Measurements from ENCODE around the gene DYNC1H1.
"Not testable (repeated sequence)": the region's sequence is repeated elsewhere in the genome, so short reads cannot be mapped to it uniquely, and the experiment has no call there.

The DYNC1H1 gene

GRCh38 chr14:102064590-102064989, 100.2 kb downstream of the DYNC1H1 start:
- not testable (repeated sequence) for DNase-seq (ENCODE audit: low read depth)

DNA sequence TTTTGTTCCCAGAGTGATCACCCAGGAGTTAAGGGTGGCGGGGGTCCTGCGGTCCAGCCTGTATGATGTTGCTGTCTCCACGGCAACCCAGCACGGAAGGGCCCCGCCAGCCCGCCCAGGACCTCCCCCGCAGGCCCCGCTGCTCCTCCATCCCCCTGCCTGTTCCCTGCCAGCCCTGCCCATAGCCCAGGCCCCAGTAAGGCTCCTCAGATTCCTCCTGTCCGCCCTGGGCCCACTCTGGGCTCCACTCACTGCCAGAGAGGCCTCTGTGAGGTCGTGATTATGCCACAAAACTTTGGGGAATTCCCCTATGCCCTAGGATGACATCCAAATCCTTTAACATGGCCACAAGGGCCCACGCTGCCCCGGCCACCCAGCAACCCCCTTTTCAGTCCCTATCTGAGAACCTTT, 101.7 kb downstream of the DYNC1H1 start:
- no peak for DNase-seq (ENCODE audit: low read depth)

DNA sequence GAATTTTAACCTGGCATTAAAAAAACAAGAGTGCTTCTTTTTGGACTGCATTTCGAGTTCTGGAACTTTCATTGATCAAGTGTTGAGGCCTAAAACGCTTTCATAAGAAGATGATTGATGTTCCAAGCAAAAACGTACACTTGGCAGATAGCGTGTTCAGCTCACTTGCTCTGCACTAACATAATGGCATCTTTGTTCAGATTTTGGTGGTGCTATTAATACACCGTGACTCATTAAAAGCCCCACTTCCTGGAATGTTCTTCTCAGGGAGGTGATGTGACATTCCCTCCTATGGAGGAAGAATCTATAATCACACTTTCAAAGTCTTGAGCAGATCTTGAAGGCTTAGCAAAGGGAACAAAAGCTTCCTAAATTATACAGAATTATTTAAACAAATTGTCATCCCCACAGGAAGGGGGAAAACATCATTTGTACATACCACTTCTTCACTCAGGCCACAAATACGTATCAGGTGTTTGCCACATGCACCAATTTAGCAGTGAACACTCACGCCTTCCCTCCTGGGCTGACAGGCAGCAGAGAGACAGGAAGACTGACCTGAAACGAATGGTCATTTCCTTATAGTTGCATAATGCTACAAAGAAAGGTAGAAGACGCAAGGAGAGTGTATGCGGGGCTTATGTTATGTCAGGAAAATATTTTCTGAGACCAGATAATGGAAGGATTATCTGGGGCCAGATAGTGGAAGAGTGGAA, 107.1 kb downstream of the DYNC1H1 start:
- no peak for DNase-seq (ENCODE audit: low read depth)

- no peak for DNase-seq (ENCODE audit: low read depth)
Measured at GRCh38 chr14:102074415-102074964, 110.1 kb downstream of the DYNC1H1 start.

GRCh38 chr14:102075155-102075554, 110.8 kb downstream of the DYNC1H1 start:
- DNase-seq (ENCODE audit: low read depth), result no peak

- DNase-seq (ENCODE audit: low read depth), result no peak
Measured at GRCh38 chr14:102077382-102077709, 113.0 kb downstream of the DYNC1H1 start.

DNA sequence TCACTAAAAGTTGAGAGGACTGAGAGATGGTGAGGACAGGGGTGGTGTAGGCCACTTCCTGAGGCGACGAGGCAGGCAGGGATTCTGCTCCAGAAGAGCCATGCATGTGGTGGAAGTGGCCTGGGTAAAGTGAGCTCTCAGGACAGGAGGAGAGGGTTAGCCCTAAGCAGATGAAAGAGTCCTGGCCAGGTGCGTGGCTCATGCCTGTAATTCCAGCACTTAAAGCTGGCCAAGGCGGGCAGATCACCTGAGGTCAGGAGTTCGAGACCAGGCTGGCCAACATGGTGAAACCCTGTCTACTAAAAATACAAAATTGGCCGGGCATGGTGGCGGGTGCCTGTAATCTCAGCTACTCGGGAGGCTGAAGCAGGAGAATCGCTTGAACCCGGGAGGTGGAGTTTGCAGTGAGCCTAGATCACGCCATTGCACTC, 114.0 kb downstream of the DYNC1H1 start:
- not testable (repeated sequence) for DNase-seq (ENCODE audit: low read depth)

- DNase-seq (ENCODE audit: low read depth), result no peak
Measured at GRCh38 chr14:102078831-102079699, 114.7 kb downstream of the DYNC1H1 start.

DNA sequence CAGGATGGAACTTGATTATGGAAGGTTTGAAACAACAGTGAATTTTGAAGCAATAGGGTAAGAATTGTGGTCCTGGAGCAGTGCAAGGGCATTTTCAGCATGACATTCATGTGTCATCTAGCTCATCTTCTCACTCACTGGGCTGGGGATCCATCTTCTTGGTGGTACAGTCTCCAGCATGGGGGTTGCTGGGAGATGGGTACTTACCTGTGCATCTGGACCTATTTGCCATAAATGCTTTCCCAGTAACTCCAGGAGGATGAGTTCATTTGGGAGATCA, 115.3 kb downstream of the DYNC1H1 start:
- no peak for DNase-seq (ENCODE audit: low read depth)

- no peak for DNase-seq (ENCODE audit: low read depth)
Measured at GRCh38 chr14:102080183-102081080, 116.1 kb downstream of the DYNC1H1 start.

DNA sequence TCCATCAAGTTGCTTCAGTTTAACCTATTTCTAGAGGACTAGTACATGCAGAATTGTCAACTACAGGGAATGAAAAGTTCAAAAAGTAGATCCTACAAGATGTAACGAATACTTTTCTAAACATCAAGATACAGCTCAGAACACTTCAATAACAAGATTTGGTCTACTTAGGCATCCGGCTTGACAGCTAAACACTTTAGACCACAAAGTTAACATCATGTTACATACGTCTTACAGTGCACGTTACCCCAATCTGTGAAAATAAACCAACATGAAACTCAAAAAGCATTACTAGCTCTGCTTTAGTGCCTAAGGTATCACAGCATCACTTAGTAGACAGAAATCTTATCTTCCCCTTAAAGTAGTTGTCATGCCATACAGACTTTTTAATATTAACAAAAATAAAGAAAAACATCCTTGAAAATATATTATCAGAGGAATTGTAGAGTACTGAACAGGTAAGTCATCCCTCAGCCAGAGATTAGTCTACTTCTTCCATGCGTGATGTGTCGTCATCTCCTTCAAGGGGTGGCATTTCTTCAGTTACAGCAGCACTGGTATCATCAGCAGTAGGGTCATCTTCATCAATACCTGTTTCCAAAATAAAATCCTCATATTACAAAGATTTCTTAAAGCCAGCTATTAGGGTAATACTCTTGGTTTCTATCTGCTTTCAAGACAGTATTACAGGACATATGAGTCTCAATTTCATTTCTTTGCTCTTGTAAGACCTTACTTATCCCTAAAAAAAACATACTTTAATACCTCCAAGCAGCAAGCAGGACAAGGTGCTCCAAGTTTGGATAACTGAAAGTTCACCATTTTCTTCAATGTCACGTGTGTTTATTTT, 117.1 kb downstream of the DYNC1H1 start:
- DNase-seq (ENCODE audit: low read depth), result no peak

DNA sequence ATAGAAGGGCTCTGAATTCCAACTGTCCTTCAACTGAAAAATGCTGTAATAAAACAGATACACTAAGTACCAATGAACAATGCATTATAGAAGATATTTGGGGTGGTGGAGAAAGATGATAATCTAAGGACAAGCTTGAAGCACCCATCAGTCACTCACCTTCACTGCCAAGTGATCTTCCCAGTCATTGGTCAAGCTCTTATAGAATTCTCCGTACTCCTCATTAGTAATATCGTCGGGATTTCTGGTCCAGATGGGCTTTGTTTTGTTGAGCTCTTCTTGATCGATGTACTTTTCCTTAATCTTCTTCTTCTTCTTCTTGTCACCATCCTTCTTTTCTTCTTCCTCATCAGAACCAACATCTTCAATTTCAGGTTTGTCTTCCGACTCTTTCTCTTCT, 120.1 kb downstream of the DYNC1H1 start:
- DNase-seq (ENCODE audit: low read depth), result not testable (repeated sequence)

DNA sequence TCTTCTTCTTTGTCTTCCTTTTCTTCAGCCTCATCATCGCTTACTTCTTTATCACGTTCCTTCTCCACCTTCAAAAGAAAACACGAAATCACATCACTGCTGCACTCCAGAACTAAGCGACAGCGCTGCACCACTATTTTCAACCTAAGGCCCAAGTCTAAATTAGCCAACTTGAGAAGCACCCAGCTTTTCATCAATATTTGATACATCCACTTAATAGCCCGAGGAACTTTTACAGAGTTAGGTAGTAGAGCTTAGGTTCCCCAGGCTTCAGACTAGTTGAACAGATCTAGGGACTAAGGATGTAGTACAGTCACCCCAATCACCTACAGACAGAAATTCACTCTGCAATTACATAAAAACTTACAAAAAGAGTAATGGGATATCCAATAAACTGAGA, 120.6 kb downstream of the DYNC1H1 start:
- no peak for DNase-seq (ENCODE audit: low read depth)

GRCh38 chr14:102085488-102085887, 121.1 kb downstream of the DYNC1H1 start:
- DNase-seq (ENCODE audit: low read depth), result no peak

DNA sequence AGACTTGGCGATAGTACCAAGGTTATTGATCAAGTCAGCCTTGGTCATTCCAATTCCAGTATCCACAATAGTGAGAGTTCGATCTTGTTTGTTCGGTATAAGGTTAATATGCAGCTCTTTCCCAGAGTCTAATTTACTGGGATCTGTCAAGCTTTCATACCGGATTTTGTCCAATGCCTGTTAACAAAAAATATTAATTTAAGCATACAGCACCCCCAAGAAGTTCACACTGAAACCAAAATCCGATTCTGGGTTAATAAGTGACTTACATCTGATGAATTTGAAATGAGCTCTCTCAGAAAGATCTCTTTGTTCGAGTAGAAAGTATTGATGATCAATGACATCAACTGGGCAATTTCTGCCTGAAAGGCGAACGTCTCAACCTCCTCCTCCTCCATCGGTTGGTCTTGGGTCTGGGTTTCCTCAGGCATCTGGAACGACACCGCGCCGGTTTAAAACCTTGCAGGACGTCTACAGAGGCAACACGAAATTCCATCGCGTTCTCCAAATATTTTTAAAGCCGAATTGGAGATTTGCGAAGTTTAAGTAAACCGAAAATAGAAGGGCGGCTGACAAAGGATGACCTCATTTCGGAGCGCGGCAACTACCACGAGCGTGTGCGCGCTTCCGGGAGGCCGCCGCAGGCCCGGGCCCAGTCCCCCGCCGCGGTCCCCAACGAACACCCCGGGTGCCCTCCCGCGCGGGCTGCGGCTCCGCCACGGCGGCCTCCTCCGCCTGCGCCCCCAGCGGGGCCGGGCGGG, 121.8 kb downstream of the DYNC1H1 start:
- DNase-seq (ENCODE audit: low read depth), result peak; percentile 50

DNA sequence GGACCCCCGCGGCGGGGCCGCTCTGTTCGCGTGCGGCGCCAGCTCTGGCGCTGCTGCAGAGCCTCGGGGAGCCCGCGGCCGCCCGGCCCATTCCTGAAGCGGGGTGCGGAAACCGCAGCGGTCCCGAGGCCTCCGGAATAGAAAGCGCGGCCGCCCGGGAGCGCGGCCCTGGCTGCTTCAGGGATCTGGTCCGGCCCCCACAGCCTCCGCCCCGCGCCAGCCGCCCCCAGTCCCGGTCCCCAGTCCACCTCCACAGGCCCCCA, 122.3 kb downstream of the DYNC1H1 start:
- DNase-seq (ENCODE audit: low read depth), result no peak

- DNase-seq (ENCODE audit: low read depth), result peak; percentile 93
Measured at GRCh38 chr14:102086972-102087761, 122.8 kb downstream of the DYNC1H1 start, which contains the start of gene HSP90AA1. Gene HSP90AA1 (minus strand): TSS chr14:102087044. CDS start chr14:102086378, 666 bp downstream.

DNA sequence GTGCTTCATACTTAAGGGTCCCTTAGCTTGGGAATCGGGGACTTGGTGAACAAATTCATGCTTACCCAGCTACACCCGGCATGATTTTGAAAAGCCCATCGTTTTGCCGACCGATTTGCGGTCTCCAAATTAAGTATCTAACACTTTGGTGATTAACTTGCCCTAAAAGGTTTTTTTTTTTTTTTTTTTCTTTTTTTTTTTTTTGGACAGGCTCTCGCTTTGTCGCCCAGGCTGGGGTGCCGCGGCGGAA, 123.3 kb downstream of the DYNC1H1 start:
- DNase-seq (ENCODE audit: low read depth), result no peak

DNA sequence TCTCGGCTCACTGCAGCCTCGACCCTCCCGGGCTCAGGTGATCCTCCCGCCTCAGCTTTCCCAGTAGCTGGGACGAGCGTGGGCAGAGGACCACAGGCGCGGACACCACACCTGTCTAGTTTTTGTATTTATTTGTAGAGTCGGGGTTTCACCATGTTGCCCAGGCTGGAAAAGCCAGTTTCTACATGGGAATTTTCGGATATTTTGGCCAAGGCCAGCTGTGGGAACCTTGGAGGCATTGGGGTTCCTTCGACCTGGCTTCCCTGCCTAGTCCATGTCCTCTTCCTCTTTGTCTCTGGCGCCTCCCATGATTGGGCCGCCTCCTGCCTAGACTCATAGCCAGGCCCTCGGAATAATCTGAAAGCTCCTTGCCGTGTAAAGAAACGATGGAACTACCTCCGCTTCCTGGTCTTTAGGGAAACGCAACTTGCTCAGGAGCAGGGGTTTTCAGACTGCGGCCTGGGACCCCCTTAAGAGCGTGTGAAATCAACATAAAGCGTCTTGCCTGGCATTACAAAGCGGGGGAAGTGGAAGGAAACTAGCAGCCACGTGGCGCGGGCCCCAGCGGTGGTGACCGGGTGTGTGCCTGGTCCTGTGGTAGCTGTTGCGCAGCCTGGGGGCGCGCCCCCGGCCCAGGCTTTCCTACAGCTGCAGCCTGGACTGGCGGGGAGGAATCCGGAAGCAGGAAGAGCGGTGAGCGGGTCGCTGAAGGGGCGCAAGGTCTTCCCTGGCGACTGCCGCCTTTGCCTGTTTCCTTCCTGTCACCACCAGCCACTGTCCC, 123.8 kb downstream of the DYNC1H1 start:
- peak; percentile 24 for DNase-seq (ENCODE audit: low read depth)
